WTC11 (cell line): ENCODE data around the gene EPHA2. TPM values are rescaled to one million over a fixed set of nuclear protein-coding genes. Genes with fewer than 3 reads are reported as not detected.

Experiments
- ATAC-seq: fragments of 200-7000 bp; cut with Tn5 transposase; 2 replicates; pipeline ENCODE4 v1.10.0; 2021; ENCODE audit warnings: mild to moderate bottlenecking, moderate library complexity
- CTCF ChIA-PET: fragments of 300-600 bp; sonication (Branson Sonifier 250); formaldehyde crosslinking; loops from one replicate; lab custom pipeline; 2021; ENCODE audit warnings: antibody characterized with exemption; lab: Charles Lee
- POLR2A ChIA-PET: fragments of 350-600 bp; sonication (Branson Sonifier 250); formaldehyde crosslinking; loops from one replicate; lab custom pipeline; 2021; ENCODE audit warnings: antibody characterized with exemption; lab: Charles Lee
- DNase-seq: peaks from one replicate; pipeline ENCODE4 v3.0.0; 2021; ENCODE audit warnings: low spot score
- H3K27ac Mint-ChIP-seq: 2 replicates; pipeline ENCODE4 v1.8.0; 2021; ENCODE audit warnings: mixed read lengths
- H3K27me3 Mint-ChIP-seq: 2 replicates; pipeline ENCODE4 v1.8.0; 2021; ENCODE audit warnings: low read depth, mild to moderate bottlenecking, moderate library complexity, mixed read lengths
- H3K36me3 Mint-ChIP-seq: 2 replicates; pipeline ENCODE4 v1.8.0; 2021; ENCODE audit warnings: mixed read lengths
- H3K4me1 Mint-ChIP-seq: 2 replicates; pipeline ENCODE4 v1.8.0; 2022; ENCODE audit warnings: mixed read lengths
- H3K4me3 Mint-ChIP-seq: 2 replicates; pipeline ENCODE4 v1.8.0; 2021; ENCODE audit warnings: mild to moderate bottlenecking, moderate library complexity, mixed read lengths
- H3K9me3 Mint-ChIP-seq: 2 replicates; pipeline ENCODE4 v1.8.0; 2021; ENCODE audit warnings: mixed read lengths
- AFF4 ChIP-seq: sonication (generic); formaldehyde crosslinking; IDR thresholded peaks from 2 replicates; pipeline ENCODE4 v1.8.1; 2023; ENCODE audit warnings: mild to moderate bottlenecking, missing genetic modification reagents, borderline replicate concordance
- CREM ChIP-seq: sonication (generic); formaldehyde crosslinking; IDR thresholded peaks from 2 replicates; pipeline ENCODE4 v1.8.1; 2022; ENCODE audit warnings: mild to moderate bottlenecking, missing genetic modification reagents, moderate library complexity
- GABPB1 ChIP-seq: sonication (generic); formaldehyde crosslinking; IDR thresholded peaks from 2 replicates; pipeline ENCODE4 v1.8.1; 2023; ENCODE audit warnings: mild to moderate bottlenecking, missing genetic modification reagents
- IRF2 ChIP-seq: sonication (generic); formaldehyde crosslinking; IDR thresholded peaks from 2 replicates; pipeline ENCODE4 v1.8.0; 2022; ENCODE audit warnings: low read depth, missing genetic modification reagents, borderline replicate concordance
- MAX ChIP-seq: sonication (generic); formaldehyde crosslinking; IDR thresholded peaks from 2 replicates; pipeline ENCODE4 v1.8.0; 2022; ENCODE audit warnings: mild to moderate bottlenecking, missing genetic modification reagents
- PRDM15 ChIP-seq: sonication (generic); formaldehyde crosslinking; IDR thresholded peaks from 2 replicates; pipeline ENCODE4 v1.8.0; 2022; ENCODE audit warnings: missing genetic modification reagents
- ZNF121 ChIP-seq: sonication (generic); formaldehyde crosslinking; IDR thresholded peaks from 2 replicates; pipeline ENCODE4 v1.8.0; 2023; ENCODE audit warnings: missing genetic modification reagents
- ZNF281 ChIP-seq: sonication (generic); formaldehyde crosslinking; IDR thresholded peaks from 2 replicates; pipeline ENCODE4 v1.8.0; 2023; ENCODE audit warnings: mild to moderate bottlenecking, missing genetic modification reagents
- total RNA-seq: library from RNA; stranded (reverse); gene quantifications from 3 replicates; pipeline ENCODE4 v1.2.3, GENCODE V29; 2021
- TF ChIP-seq, protein P1 (sequence below): fragments of 250-450 bp; sonication (Bioruptor Pico); IDR thresholded peaks from 2 replicates; pipeline ENCODE4 v1.9.0; 2021; ENCODE audit warnings: mild to moderate bottlenecking
- TF ChIP-seq, protein P2 (sequence below): sonication (generic); formaldehyde crosslinking; IDR thresholded peaks from 2 replicates; pipeline ENCODE4 v1.8.0; 2023; ENCODE audit warnings: missing genetic modification reagents, mild to moderate bottlenecking, borderline replicate concordance
- TF ChIP-seq, protein P3 (sequence below): sonication (generic); formaldehyde crosslinking; IDR thresholded peaks from 2 replicates; pipeline ENCODE4 v1.8.1; 2022; ENCODE audit warnings: low read depth, missing genetic modification reagents, borderline replicate concordance

Gene EPHA2
- total RNA-seq, 1 experiment from 2014 or later = 44.4 TPM

DNA sequence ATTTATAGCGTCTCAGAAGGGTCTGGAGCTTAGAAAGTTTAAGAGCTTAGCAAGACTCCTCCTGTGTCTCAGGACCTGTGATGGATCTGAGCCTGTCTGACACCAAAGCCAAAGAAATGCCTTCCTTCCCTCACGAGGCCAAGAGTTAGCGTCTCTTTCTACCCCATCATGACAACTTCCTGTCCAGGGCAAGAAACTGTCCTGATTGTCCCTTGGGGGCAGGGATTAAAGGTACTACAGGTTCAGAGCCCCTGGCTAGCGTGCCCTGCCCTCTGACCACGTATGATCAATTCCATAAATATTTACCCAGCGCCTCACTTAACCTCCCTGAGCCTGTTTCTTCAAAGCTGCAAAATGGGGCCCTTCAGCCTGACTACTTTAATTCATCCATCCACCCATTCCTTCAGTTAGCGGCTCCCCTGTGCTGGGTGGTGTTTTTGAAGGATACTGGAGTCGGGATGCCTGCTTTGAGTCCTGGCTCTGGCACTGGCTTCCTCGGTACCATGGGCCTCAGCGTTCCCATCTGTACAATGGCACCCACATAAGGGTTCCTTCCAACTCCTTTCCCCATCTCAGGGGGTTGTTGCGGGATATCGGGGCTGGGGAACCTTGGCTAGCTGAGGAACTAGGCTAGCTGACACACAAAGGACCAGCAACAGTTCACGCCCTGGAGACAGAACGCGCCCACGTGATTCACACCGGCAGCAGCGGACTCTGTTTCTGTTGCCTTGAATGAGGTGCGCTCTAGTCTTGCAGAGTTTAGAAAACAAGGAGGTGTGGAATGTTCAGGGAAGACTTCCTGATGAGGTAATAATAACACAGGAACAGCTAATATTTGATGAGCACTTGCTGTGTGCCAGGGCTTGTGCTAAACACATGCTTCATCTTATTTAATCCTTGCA is 23.0 kb upstream of the EPHA2 start:
- peaks cover 17% of the 10 kb centered on the region for H3K4me1 Mint-ChIP-seq
- H3K27ac Mint-ChIP-seq = no peak overlapping the region; the same call in 1 of the 2 replicates
- TF ChIP-seq IRF2 (no peak), GABPB1 (0 out of 2 replicates have a peak, but pooled peaks have one; percentile 30)
- TF ChIP-seq, all 79 proteins: peak for 1
- Mint-ChIP-seq H3K9me3 (no peaks in the 10 kb centered on the region), H3K36me3 (no peaks in the 10 kb centered on the region), H3K4me3 (no peak overlapping the region), H3K27me3 (no peaks in the 10 kb centered on the region; the same call in 1 of the 2 replicates)
- DNase-seq (no peak), ATAC-seq (no peak)
- POLR2A ChIA-PET = no interaction called here
- CTCF ChIA-PET = no interaction called here

DNA sequence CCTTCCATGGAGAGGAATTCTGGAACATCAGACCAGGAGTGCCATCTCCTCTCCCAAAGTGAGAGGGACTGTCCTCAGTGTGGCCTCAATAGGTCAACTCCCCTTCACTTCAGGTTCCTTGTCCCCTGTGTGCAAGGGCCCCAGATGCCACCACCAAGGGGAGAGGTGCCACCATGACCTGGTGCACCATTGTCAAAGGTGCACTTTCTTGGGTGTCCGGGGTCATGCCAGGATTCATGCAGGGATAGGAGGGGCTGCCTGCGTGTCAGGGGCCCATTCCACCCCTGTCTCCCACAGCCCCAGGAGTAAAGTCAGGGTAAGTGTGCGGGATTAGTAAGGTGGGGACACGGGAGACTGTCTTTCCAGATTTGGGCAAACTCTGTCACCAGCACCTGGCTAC is 21.4 kb upstream of the EPHA2 start:
- DNase-seq = no peak
- no peak for ATAC-seq
- CTCF ChIA-PET = no interaction called here
- TF ChIP-seq, protein P1, sequence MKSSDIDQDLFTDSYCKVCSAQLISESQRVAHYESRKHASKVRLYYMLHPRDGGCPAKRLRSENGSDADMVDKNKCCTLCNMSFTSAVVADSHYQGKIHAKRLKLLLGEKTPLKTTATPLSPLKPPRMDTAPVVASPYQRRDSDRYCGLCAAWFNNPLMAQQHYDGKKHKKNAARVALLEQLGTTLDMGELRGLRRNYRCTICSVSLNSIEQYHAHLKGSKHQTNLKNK = no peak
- TF ChIP-seq, protein P2, sequence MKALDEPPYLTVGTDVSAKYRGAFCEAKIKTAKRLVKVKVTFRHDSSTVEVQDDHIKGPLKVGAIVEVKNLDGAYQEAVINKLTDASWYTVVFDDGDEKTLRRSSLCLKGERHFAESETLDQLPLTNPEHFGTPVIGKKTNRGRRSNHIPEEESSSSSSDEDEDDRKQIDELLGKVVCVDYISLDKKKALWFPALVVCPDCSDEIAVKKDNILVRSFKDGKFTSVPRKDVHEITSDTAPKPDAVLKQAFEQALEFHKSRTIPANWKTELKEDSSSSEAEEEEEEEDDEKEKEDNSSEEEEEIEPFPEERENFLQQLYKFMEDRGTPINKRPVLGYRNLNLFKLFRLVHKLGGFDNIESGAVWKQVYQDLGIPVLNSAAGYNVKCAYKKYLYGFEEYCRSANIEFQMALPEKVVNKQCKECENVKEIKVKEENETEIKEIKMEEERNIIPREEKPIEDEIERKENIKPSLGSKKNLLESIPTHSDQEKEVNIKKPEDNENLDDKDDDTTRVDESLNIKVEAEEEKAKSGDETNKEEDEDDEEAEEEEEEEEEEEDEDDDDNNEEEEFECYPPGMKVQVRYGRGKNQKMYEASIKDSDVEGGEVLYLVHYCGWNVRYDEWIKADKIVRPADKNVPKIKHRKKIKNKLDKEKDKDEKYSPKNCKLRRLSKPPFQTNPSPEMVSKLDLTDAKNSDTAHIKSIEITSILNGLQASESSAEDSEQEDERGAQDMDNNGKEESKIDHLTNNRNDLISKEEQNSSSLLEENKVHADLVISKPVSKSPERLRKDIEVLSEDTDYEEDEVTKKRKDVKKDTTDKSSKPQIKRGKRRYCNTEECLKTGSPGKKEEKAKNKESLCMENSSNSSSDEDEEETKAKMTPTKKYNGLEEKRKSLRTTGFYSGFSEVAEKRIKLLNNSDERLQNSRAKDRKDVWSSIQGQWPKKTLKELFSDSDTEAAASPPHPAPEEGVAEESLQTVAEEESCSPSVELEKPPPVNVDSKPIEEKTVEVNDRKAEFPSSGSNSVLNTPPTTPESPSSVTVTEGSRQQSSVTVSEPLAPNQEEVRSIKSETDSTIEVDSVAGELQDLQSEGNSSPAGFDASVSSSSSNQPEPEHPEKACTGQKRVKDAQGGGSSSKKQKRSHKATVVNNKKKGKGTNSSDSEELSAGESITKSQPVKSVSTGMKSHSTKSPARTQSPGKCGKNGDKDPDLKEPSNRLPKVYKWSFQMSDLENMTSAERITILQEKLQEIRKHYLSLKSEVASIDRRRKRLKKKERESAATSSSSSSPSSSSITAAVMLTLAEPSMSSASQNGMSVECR (CRISPR knock-in tag) = no peak
- TF ChIP-seq, protein P3, sequence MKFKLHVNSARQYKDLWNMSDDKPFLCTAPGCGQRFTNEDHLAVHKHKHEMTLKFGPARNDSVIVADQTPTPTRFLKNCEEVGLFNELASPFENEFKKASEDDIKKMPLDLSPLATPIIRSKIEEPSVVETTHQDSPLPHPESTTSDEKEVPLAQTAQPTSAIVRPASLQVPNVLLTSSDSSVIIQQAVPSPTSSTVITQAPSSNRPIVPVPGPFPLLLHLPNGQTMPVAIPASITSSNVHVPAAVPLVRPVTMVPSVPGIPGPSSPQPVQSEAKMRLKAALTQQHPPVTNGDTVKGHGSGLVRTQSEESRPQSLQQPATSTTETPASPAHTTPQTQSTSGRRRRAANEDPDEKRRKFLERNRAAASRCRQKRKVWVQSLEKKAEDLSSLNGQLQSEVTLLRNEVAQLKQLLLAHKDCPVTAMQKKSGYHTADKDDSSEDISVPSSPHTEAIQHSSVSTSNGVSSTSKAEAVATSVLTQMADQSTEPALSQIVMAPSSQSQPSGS (CRISPR knock-in tag) = no peak
- no peak for TF ChIP-seq AFF4
- no peak for TF ChIP-seq ZNF281 (CRISPR knock-in tag)
- no peak for TF ChIP-seq ZNF121 (CRISPR knock-in tag)
- TF ChIP-seq PRDM15 (CRISPR knock-in tag) = no peak
- TF ChIP-seq CREM = no peak
- no peak for TF ChIP-seq MAX (CRISPR knock-in tag)
- peaks cover 17% of the 10 kb centered on the region for H3K4me1 Mint-ChIP-seq
- POLR2A ChIA-PET = no interaction called here
- no peaks in the 10 kb centered on the region for H3K9me3 Mint-ChIP-seq
- H3K27ac Mint-ChIP-seq = no peak overlapping the region
- no peaks in the 10 kb centered on the region for H3K36me3 Mint-ChIP-seq
- no peaks in the 10 kb centered on the region for H3K27me3 Mint-ChIP-seq
- no peak overlapping the region for H3K4me3 Mint-ChIP-seq
